Mononuclear cell (primary cell): ENCODE results near the gene HIPK2. TPM values are rescaled to one million over a fixed set of nuclear protein-coding genes. Genes with fewer than 3 reads are reported as not detected.

Experiments
- H3K27me3 ChIP-seq: 2 replicates; pipeline ENCODE4 v1.6.0; 2011; ENCODE audit warnings: low read length, control low read depth; ENCODE audit not compliant: insufficient read depth
- H3K4me1 ChIP-seq: 2 replicates; pipeline ENCODE4 v1.5.1; 2011; ENCODE audit warnings: mild to moderate bottlenecking, low read length, control low read depth; ENCODE audit not compliant: insufficient read depth
- H3K4me3 ChIP-seq: 2 replicates; pipeline ENCODE4 v1.5.1; 2011; ENCODE audit warnings: mild to moderate bottlenecking, low read length, moderate library complexity
- H3K9me3 ChIP-seq: 2 replicates; pipeline ENCODE4 v1.5.1; 2011; ENCODE audit warnings: low read depth, mild to moderate bottlenecking, control low read depth, low read length
- total RNA-seq: library from RNA; depleted of rRNA; stranded (reverse); fragments of >200 nt; gene quantifications from one replicate; pipeline ENCODE4 v1.2.3, GENCODE V29; 2012

HIPK2 gene
- total RNA-seq, 1 donor: 14.2 TPM

DNA sequence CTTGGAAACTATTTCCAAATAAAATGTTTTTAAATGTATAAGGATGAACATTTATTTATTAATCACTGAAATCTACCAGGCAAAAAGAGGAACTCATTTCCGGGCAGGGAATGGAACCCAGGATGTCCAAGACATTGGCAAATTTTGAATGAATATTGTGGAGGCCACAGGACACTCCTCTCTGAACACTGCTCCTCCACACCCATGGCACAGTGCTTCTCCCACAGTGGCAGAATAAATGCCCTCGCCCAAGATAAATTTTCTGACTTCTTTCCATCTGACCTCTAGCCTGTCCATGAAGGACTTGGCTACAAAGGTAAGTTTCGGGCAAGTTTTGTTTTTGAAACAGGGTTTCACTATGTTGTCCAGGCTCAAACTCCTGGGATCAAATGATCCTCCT is 39.0 kb downstream of the HIPK2 start:
- Histone ChIP-seq H3K4me3 (no peak overlapping the region), H3K27me3 (no peaks in the 10 kb centered on the region), H3K4me1 (peaks cover 54% of the 10 kb centered on the region), H3K9me3 (no peaks in the 10 kb centered on the region)

DNA sequence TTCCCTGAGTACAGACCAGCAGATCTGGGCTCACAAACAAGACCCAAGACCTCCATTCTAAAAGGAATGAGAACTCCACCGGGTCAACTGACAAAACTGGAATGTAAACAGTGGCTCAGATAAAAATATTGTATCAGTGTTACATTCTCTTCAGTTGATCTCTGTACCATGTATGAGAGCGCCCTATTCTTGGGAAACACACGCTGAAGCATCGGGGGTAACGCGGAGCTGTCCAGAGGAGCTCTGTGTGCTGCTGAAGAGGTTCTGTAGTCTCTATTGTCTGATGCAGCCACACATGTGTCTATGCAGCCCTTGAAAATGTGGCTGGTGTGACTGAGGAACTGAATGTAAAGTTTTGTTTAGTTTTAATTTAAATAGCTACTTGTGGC is 39.7 kb downstream of the HIPK2 start:
- Histone ChIP-seq H3K4me1 (peaks cover 53% of the 10 kb centered on the region), H3K4me3 (no peak overlapping the region), H3K9me3 (no peaks in the 10 kb centered on the region), H3K27me3 (no peaks in the 10 kb centered on the region)

DNA sequence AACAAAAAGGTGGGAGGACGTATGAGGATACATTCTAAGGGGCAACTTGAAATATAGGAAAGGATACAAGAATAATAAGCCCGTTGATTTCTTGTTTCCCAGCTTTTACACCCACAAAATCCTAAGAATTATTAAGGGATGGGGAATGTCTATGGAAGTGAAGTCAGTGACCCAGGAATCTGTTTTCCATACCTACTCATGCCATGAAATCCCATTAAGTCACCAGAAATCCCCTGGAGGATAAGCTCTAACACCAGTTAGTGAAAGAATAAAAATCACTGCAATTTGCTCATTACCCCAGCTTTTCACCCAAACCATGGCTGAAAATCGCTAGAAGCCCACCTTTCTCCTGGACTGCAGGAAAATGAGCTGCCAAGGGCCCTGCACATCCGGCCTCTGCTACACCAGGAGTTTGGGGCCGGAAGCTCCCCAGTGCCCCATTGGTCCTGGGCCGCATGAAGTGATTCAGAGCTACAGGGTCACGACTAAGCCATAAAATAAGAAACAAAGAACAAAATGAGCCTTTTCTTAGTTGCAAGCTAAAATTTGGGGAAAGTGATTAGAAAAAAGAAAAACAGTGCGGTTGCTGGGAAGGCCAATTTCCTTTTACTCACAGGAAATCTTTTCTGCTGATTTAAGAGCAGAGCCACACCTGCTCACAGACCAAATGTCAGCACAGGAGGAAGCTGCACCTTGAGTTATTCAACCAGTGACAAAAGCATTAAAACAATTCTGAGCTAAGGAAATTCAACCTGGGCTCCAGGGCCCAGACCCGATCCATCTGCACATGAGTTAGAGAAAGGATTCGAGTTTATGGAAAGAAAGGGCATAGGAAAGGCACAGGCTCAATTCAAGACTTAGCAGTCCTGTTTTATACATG is 40.3 kb downstream of the HIPK2 start:
- peaks cover 58% of the 10 kb centered on the region for H3K4me1 ChIP-seq
- H3K27me3 ChIP-seq: no peaks in the 10 kb centered on the region
- no peak overlapping the region for H3K4me3 ChIP-seq
- H3K9me3 ChIP-seq: no peaks in the 10 kb centered on the region

DNA sequence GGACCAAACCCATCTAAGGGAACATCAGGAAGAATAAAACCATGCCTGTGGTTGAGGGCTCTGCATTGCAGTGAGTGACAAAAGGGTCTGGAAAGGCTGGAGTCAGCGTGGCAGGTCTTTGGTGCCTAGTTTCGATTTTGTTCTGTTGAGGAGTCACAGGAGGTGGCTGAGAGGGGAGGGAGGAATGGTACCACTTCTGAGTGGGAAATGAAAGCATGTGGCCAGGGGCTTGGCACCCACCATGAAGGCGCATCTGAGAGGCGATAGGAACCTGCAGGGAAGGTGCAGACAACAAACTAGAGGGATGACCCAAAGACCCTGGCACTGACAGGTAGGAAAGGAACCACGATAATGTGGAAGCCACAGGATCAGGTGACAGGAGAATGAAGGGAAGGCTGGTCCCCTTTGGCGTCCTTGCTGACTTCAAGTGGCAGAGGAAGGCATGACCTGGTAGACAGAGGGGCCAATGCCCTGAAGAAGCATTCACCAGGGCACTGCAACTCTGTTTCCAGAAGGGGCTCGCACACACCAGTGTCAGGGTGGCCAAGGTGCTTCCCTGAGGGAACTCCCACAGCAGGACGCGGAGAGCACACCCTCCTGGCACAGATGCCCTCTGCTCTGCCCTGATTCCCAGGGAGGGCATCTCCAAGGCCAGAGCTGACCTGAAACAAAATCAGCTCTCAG is 41.7 kb downstream of the HIPK2 start:
- Histone ChIP-seq H3K9me3 (no peaks in the 10 kb centered on the region), H3K27me3 (no peaks in the 10 kb centered on the region), H3K4me1 (peaks cover 72% of the 10 kb centered on the region), H3K4me3 (no peak overlapping the region)

DNA sequence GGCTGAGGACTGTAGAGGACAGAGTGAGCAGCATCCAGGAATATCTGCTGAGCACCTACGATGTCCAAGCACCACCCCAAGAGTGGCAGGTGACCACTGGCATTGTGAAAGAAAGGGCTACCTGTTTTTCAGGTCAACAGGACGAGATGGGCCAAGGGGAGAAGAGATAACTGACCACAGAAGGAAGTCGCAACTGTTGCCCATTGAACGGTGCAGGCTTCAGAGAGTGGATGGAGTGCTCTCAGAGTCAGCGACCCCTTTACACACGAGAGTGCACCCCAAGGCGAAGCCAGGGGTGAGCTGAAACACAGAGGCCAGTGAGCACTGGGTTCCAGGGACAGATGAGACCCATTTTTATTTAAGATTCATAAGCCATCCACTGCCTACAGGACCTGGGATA is 42.3 kb downstream of the HIPK2 start:
- Histone ChIP-seq H3K4me1 (peaks cover 77% of the 10 kb centered on the region), H3K27me3 (no peaks in the 10 kb centered on the region), H3K9me3 (no peaks in the 10 kb centered on the region), H3K4me3 (no peak overlapping the region)

DNA sequence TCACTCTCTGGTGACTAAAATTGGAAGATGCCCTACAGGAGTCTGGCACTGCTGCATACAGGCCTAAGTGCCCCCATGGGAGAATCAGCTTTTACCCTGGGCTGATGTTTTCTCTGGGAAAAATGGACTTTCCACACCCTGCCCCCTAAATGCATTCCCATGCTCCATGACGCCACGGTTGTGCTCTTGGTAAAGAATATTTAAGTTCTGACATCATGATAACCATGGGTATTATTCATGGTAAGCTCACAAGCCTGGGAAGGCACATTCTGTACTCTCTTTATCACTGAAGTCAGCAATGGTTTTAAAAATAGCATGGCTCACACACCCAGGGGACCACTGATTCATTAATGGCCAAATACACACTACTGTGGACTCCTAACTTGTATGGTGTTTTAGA is 43.4 kb downstream of the HIPK2 start:
- H3K4me1 ChIP-seq: peaks cover 84% of the 10 kb centered on the region
- H3K9me3 ChIP-seq: no peaks in the 10 kb centered on the region
- H3K4me3 ChIP-seq: no peak overlapping the region
- no peaks in the 10 kb centered on the region for H3K27me3 ChIP-seq

DNA sequence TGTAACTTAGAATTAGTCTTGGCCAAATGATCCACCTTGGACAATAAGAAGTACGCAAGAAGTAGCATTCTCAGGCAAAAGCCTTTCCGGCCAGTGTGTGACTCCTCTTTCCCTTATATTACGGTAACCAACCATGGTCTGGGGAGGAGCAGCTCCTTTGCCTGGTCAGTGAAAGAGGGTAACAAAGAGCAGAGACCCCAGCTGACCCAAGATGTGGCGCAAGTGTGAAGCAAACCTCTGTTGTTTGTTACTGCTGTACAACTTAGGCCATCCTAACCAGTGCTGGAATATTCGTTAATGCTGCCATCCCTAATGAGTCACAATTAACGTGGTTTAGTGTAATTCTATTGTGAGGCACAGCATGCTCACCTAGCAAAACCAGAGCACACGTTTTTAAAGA is 44.0 kb downstream of the HIPK2 start:
- Histone ChIP-seq H3K4me1 (peaks cover 85% of the 10 kb centered on the region), H3K9me3 (no peaks in the 10 kb centered on the region), H3K27me3 (no peaks in the 10 kb centered on the region), H3K4me3 (no peak overlapping the region)

DNA sequence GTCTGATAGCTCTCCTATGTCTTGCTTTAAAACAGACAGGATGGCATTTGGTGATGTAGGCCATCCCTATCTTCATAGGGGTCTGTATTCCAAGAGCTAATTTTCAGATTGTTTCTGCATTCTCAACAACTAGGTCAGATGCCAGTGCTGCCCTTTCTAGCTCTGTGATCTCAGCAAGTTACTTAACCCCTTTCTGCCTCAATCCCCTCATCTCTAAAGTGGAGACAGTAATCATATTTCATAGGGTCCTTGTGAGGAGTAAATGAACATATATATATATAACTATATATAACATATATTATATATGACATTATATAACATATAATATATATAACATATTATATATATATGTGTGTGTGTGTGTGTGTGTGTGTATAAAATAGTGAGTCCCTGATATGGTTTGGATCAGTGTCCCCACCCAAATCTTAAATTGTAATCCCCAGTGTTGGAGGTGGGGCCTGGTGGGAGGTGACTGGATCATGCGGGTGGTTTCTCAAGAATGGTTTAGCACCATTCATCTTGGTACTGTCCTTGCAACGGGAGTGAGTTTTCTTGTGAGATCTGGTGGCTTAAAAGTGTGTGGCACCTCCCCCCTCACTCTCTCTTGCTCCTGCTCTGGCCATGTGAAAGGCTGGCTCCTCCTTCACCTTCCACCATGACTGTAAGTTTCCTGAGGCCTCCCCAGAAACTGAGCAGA is 45.2 kb downstream of the HIPK2 start:
- Histone ChIP-seq H3K9me3 (no peaks in the 10 kb centered on the region), H3K4me1 (peaks cover 82% of the 10 kb centered on the region), H3K4me3 (no peak overlapping the region), H3K27me3 (no peaks in the 10 kb centered on the region)

DNA sequence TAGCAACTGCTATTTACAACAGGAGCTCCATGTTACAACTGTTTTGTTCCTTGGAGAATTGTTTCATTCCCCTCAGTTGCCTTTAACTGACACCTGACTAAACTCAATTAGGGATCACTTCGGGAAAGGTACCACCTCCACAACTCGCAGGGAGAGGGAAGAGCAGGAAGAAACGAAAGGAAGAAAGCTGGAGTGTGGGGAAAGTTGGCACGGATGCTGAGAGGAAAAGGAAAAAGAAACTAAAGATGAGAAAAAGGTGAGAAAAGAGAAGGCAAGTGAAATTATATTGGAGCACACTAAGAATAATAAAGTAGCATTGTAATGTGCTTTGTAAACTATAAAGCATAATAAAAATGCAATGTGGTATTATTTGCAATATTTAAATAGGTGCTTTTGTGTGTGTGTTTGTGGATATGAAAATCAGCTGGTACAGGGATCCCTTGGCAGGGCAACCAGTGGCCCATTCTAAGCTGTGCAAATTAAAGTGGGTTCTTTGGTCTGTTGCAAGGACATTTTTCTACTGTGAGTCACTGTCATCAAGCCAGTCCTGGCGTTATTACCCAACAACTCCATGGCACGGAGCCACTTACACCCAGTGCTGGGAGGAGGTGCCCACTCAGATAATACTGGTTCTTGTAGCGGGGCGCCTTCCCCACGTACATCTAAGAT is 45.9 kb downstream of the HIPK2 start:
- H3K27me3 ChIP-seq: no peaks in the 10 kb centered on the region
- H3K9me3 ChIP-seq: no peaks in the 10 kb centered on the region
- H3K4me1 ChIP-seq: peaks cover 84% of the 10 kb centered on the region
- H3K4me3 ChIP-seq: no peak overlapping the region

DNA sequence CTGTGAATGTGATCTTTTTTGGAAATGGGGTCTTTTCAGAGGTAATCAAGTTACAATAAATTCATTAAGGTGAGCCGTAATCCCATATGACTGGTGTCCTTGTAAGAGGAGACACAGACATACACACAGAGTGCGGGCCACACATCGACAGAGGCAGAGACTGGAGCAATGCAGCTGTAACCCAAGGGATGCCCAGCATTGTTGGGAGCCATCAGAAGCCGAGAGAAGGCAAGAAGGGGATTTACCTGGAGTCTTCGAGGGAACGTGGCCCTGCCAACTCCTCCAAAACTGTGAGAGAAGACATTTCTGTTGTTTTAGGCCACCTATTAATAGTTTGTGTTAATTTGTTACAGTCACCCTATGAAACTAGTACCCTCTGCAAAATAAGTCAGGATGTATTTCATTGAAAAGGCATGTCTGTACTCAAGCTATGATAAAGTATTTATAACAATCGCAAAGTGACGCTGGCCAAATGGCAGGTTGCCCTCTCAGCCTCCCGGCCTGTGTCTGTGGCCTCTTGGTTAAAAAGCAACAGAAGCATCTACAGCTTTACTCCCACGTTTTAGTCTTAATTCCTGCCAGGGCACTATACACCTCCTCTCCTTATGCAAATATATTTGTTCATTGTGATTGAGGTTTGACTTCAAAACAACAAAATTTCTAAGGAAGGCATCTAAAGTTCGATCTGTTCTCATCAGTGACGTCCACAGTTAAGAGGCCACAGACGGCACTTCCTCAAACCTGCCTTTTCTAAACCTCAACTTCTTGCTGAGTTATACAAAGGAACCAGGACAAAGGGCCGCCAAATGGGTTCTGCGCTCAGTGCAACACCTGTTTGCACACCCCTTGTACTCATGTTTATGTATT is 46.8 kb downstream of the HIPK2 start:
- Histone ChIP-seq H3K27me3 (no peaks in the 10 kb centered on the region), H3K4me3 (no peak overlapping the region), H3K4me1 (peaks cover 85% of the 10 kb centered on the region), H3K9me3 (no peaks in the 10 kb centered on the region)

DNA sequence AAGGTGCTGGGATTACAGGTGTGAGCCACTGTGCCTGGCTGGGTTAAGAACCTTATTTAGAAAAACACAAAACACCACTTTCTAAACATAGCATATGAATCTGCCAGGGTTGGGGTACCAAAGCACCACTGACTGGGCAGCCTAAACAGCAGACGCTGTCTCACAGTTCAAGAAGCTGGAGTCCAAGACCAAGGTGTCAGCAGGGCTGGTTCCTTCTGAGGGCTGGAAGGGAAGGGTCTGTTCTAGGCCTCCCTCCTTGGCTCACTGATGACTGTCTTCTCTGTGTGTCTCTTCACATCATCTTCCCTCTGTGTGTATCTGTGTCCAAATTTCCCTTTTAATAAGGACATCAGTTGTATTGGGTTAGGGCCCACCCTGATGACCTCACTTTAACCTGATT is 49.6 kb downstream of the HIPK2 start:
- Histone ChIP-seq H3K4me1 (peaks cover 90% of the 10 kb centered on the region), H3K4me3 (no peak overlapping the region), H3K9me3 (no peaks in the 10 kb centered on the region), H3K27me3 (no peaks in the 10 kb centered on the region)

DNA sequence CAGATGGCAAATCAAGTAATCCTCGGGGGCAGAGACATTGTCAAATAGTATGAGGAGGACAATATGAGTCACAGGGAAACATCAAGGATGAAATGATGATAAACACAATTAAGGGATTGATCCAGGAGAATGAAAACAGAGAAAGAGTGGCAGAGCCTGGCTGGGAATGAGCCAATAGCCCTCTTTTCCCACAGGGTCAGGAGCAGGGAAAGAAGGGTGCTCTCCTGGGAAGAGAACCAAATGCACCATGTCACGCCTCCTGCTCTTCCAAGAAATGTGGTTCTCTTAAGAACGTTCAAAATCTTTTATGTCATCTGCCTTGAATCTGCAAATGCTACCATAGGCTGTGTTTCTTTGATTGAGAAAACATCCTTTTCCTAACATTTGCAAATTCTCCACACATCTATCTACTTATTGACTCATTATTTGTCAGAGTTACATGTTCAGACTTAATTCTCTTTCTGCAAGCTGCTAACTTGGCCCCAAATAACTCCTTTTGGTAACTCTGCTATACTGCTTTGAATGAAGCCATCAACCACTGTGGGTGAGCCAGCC is 50.6 kb downstream of the HIPK2 start:
- H3K4me3 ChIP-seq: no peak overlapping the region
- no peaks in the 10 kb centered on the region for H3K9me3 ChIP-seq
- peaks cover 92% of the 10 kb centered on the region for H3K4me1 ChIP-seq
- no peaks in the 10 kb centered on the region for H3K27me3 ChIP-seq

DNA sequence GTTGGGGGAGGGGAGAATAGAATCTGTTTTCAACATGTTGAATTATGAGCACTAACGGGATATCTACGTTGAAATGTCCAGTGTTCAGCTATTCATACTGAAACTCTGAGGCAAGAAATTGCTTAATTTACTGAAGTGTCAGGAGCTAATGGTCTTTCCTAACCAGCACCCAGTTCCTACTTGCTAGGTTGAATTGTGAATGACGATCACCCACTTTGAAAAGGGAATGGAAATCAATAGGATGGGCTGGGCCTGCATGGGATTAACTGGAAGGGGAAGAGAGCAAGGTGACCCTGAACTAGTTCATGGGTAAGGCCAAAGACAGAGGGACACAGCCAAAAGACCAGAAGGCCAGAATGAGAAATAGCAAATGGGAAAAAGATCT is 51.3 kb downstream of the HIPK2 start:
- H3K9me3 ChIP-seq: no peaks in the 10 kb centered on the region
- peaks cover 92% of the 10 kb centered on the region for H3K4me1 ChIP-seq
- no peak overlapping the region for H3K4me3 ChIP-seq
- no peaks in the 10 kb centered on the region for H3K27me3 ChIP-seq

DNA sequence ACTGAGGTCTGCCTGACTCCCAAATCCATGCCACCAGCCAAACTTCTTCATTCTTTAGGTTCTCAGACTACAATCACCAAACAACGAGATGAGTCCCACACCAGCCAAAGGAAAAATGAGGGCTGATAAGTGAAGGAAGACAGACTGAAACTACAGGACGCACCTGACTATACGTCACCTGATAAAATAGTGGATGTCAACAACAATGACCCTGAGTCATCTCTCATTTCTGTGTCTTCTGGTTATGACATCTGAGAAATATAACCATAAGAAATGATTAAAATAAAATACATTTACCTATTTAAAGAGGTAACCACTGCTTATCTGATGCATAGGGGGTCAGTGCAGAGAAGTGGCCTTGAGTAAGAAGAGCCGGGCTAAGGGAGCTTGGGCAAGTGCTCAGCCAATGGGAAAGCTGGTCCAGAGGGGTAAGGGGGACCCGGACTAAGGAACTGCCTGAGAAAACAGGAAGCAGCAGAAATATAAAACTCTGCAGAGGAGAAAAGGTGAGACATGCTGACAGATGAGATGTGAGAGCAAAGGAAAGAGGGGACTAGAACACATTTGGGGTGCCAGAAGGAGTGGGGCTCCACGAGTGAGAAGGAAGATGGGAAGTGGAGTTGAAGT is 51.8 kb downstream of the HIPK2 start:
- H3K4me1 ChIP-seq: peaks cover 92% of the 10 kb centered on the region
- no peak overlapping the region for H3K4me3 ChIP-seq
- H3K9me3 ChIP-seq: no peaks in the 10 kb centered on the region
- H3K27me3 ChIP-seq: no peaks in the 10 kb centered on the region
